Measurements from ENCODE around the gene SLC50A1.

SLC50A1 gene

GRCh38 chr1:155179112-155180031 lies 43.7 kb downstream of the SLC50A1 start:
- no peak for TF ChIP-seq NFRKB (IDR thresholded peaks at IDR 0.05)
- no peak for TF ChIP-seq SUZ12 (IDR thresholded peaks at IDR 0.05)
- no peak for TF ChIP-seq SP1 (IDR thresholded peaks at IDR 0.05)
- TF ChIP-seq, protein P1, sequence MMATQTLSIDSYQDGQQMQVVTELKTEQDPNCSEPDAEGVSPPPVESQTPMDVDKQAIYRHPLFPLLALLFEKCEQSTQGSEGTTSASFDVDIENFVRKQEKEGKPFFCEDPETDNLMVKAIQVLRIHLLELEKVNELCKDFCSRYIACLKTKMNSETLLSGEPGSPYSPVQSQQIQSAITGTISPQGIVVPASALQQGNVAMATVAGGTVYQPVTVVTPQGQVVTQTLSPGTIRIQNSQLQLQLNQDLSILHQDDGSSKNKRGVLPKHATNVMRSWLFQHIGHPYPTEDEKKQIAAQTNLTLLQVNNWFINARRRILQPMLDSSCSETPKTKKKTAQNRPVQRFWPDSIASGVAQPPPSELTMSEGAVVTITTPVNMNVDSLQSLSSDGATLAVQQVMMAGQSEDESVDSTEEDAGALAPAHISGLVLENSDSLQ (IDR thresholded peaks at IDR 0.05), result no peak
- no peak for TF ChIP-seq CTBP1 (IDR thresholded peaks at IDR 0.05; ENCODE audit: borderline replicate concordance)
- CTCF ChIA-PET, result no interaction called here
- DNase-seq (ENCODE audit: extremely low spot score), result no peak
- POLR2A ChIA-PET, result interaction anchor here (1.0 to 3.1 kb wide), 2 partner anchors 15 to 34 kb away, joined by 3 to 22 read pairs; no protein-coding TSS in a partner anchor

DNA sequence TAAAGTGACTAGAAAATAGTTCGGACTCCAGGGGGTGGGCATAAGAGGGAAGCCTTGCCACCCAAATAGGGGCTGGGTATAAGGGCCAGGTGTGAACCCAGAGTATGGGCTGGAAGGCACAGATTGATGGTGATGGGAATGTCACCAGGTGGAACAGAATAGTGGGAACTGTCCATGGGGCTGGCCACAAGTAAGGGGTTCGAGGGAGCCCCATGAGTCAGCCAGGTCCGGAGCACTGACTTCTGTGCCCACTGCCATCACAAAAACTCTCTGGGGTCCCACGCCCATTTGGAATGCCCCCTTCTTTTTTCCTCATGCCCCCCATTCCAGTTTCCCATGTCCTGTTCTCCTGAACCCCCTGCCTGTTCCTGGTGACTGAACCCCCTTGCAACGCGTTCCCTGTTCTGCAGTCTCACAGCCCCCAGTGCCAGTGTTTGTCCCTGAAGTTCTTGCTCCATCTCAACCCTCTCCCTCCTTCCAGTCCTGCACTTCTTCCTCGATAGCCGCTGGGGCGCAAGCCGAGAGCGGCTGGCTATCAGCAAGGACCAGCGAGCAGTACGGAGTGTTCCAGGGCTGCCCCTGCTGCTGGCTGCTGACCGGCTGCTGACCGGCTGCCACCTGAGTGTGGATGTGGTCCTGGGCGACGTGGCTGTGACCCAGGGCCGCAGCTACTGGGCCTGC lies 45.9 kb downstream of the SLC50A1 start:
- CTCF ChIA-PET, result interaction anchor here (0.6 kb wide), 1 partner anchor 120 kb away, joined by 3 read pairs; no protein-coding TSS in a partner anchor
- TF ChIP-seq NFRKB (IDR thresholded peaks at IDR 0.05), result no peak
- no peak for TF ChIP-seq ELF4 (IDR thresholded peaks at IDR 0.05)
- no peak for TF ChIP-seq ARNT (IDR thresholded peaks at IDR 0.05)
- no peak for TF ChIP-seq CTBP1 (IDR thresholded peaks at IDR 0.05; ENCODE audit: borderline replicate concordance)
- TF ChIP-seq BHLHE40 (IDR thresholded peaks at IDR 0.05; ENCODE audit: borderline replicate concordance), result no peak
- TF ChIP-seq TARDBP (IDR thresholded peaks at IDR 0.05), result no peak
- TF ChIP-seq L3MBTL2 (conservative IDR thresholded peaks at IDR 0.05), result no peak
- no peak for TF ChIP-seq LEF1 (IDR thresholded peaks at IDR 0.05; ENCODE audit: borderline replicate concordance)
- no peak for TF ChIP-seq SUZ12 (IDR thresholded peaks at IDR 0.05)
- TF ChIP-seq FOXM1 (IDR thresholded peaks at IDR 0.05; ENCODE audit: borderline replicate concordance), result no peak
- TF ChIP-seq, protein P1 (IDR thresholded peaks at IDR 0.05), result no peak
- no peak for TF ChIP-seq ZNF384 (IDR thresholded peaks at IDR 0.05)
- TF ChIP-seq FOXK2 (IDR thresholded peaks at IDR 0.05), result no peak
- no peak for TF ChIP-seq HDGF (IDR thresholded peaks at IDR 0.05; ENCODE audit: borderline replicate concordance)
- TF ChIP-seq FOXA1 (IDR thresholded peaks at IDR 0.05), result no peak
- no peak for TF ChIP-seq SP1 (IDR thresholded peaks at IDR 0.05)
- DNase-seq (ENCODE audit: extremely low spot score), result no peak
- POLR2A ChIA-PET, result interaction anchor here (1.0 kb wide), 1 partner anchor 12 kb away, joined by 4 read pairs; no protein-coding TSS in a partner anchor

- ChIA-PET CTCF (interaction anchor here (0.6 kb wide), 1 partner anchor 120 kb away, joined by 3 read pairs; no protein-coding TSS in a partner anchor), POLR2A (no interaction called here)
- no peak for DNase-seq (ENCODE audit: extremely low spot score)
- TF ChIP-seq, protein P1 (IDR thresholded peaks at IDR 0.05), result no peak
- TF ChIP-seq CTBP1 (IDR thresholded peaks at IDR 0.05; ENCODE audit: borderline replicate concordance) (no peak), FOXM1 (IDR thresholded peaks at IDR 0.05; ENCODE audit: borderline replicate concordance) (no peak), SP1 (IDR thresholded peaks at IDR 0.05) (no peak), LEF1 (IDR thresholded peaks at IDR 0.05; ENCODE audit: borderline replicate concordance) (no peak), ZNF384 (IDR thresholded peaks at IDR 0.05) (no peak), SUZ12 (IDR thresholded peaks at IDR 0.05) (no peak), ARNT (IDR thresholded peaks at IDR 0.05) (no peak), BHLHE40 (IDR thresholded peaks at IDR 0.05; ENCODE audit: borderline replicate concordance) (no peak), NFRKB (IDR thresholded peaks at IDR 0.05) (no peak), ELF4 (IDR thresholded peaks at IDR 0.05) (no peak), TARDBP (IDR thresholded peaks at IDR 0.05) (no peak), FOXA1 (IDR thresholded peaks at IDR 0.05) (no peak), HDGF (IDR thresholded peaks at IDR 0.05; ENCODE audit: borderline replicate concordance) (no peak), FOXK2 (IDR thresholded peaks at IDR 0.05) (no peak), L3MBTL2 (conservative IDR thresholded peaks at IDR 0.05) (no peak)
Observed at GRCh38 chr1:155182052-155182550, 46.4 kb downstream of the SLC50A1 start.

GRCh38 chr1:155183775-155184221 lies 48.1 kb downstream of the SLC50A1 start:
- TF ChIP-seq HDGF (IDR thresholded peaks at IDR 0.05; ENCODE audit: borderline replicate concordance) (no peak), SP1 (IDR thresholded peaks at IDR 0.05) (no peak), FOXA1 (IDR thresholded peaks at IDR 0.05) (no peak), ZNF384 (IDR thresholded peaks at IDR 0.05) (no peak), TARDBP (IDR thresholded peaks at IDR 0.05) (no peak), ELF4 (IDR thresholded peaks at IDR 0.05) (no peak), NFRKB (IDR thresholded peaks at IDR 0.05) (no peak), BHLHE40 (IDR thresholded peaks at IDR 0.05; ENCODE audit: borderline replicate concordance) (no peak), LEF1 (IDR thresholded peaks at IDR 0.05; ENCODE audit: borderline replicate concordance) (no peak)
- DNase-seq (ENCODE audit: extremely low spot score), result no peak
- CTCF ChIA-PET, result interaction anchor here (1.0 to 1.9 kb wide), 2 partner anchors 10 to 11 kb away, joined by 3 to 7 read pairs; partner anchors contain the start of gene KRTCAP2
- POLR2A ChIA-PET, result interaction anchor here (0.9 to 1.3 kb wide), 2 partner anchors 10 to 11 kb away, joined by 8 to 11 read pairs; partner anchors contain the start of gene KRTCAP2

DNA sequence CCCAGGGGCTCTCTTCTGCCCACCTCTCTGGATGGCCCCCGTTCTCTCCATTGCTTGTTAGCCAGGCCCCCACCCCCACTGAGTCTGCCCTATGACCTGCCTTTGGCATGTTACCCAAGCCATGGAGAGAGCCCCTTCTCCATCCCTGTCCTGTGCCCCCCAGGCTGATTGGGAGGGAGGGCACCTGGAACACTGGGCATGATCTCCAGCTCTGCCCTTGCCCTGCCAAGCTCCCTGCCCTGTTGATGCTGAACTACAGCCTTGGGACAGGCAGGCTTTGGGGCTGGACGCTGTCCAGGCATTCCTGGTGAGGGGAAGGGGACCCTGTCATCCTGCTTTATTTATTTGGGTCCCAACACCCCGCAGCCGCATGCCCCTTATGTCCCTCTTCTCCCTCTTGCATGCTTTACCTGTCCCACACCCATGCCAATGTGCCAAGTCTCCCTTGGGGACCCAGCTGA lies 48.7 kb downstream of the SLC50A1 start:
- no peak for DNase-seq (ENCODE audit: extremely low spot score)
- no peak for TF ChIP-seq ZNF384 (IDR thresholded peaks at IDR 0.05)
- TF ChIP-seq FOXM1 (IDR thresholded peaks at IDR 0.05; ENCODE audit: borderline replicate concordance), result no peak
- TF ChIP-seq FOXA1 (IDR thresholded peaks at IDR 0.05), result no peak
- TF ChIP-seq, protein P1 (IDR thresholded peaks at IDR 0.05), result no peak
- TF ChIP-seq SUZ12 (IDR thresholded peaks at IDR 0.05), result no peak
- TF ChIP-seq NFRKB (IDR thresholded peaks at IDR 0.05), result no peak
- no peak for TF ChIP-seq SP1 (IDR thresholded peaks at IDR 0.05)
- ChIA-PET CTCF (interaction anchor here (1.0 to 1.9 kb wide), 2 partner anchors 9 to 11 kb away, joined by 3 to 7 read pairs; partner anchors contain the start of gene KRTCAP2), POLR2A (interaction anchor here (1.3 kb wide), 2 partner anchors 9 to 10 kb away, joined by 7 to 11 read pairs; no protein-coding TSS in a partner anchor)

Data from HEK293T (cell line).